ENCODE measurements around the gene RIC8A. TPM values are rescaled to one million over a fixed set of nuclear protein-coding genes. Genes with fewer than 3 reads are reported as not detected.
A peak's percentile ranks its signal among the peaks of the same experiment; 100 is the strongest.

Gene RIC8A
- total and polyA plus RNA-seq, 9 donors, result 33.6 to 119 (median 83.8) TPM

DNA sequence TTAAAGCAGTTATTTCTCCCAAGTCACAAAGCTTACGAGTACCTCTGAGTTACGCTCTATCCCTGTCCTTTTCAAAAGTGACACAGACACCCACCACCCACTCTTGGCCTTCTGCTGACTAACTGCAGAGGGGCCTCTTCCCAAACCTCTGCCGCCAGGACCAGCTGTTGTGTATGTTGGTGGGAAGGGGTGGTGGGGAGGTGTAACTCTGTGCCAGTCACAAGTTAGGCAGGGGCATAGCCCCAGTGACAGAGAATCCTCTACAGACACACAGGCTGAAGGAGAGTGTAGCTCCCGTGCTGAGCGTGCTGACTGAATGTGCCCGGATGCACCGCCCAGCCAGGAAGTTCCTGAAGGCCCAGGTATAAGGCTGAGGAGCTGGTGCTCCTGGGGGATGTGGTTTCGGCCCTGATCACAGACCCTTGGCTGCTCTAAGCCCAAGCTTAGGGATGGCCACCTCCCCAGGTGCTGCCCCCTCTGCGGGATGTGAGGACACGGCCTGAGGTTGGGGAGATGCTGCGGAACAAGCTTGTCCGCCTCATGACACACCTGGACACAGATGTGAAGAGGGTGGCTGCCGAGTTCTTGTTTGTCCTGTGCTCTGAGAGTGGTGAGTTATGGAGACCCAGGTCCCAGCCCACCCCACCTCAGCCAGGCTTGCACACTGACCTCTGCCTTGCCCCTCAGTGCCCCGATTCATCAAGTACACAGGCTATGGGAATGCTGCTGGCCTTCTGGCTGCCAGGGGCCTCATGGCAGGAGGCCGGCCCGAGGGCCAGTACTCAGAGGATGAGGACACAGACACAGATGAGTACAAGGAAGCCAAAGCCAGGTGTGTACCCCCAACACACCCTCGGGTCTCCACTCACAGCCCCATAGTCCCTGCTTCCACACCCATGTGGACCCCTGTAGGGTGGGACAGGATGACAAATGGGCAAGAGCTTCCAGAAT is 4.9 kb downstream of the RIC8A start:
- Histone ChIP-seq H3K27me3 (no peaks in the 10 kb centered on the region), H3K4me1 (ENCODE audit: insufficient read depth) (peaks cover 4% of the 10 kb centered on the region), H3K9me3 (no peaks in the 10 kb centered on the region), H3K27ac (no peak overlapping the region), H3K4me3 (no peak overlapping the region), H3K36me3 (no peaks in the 10 kb centered on the region)
- DNase-seq, result peak in 2 of 5 donors; percentile 16 to 32
- intact Hi-C loops (cut with DNase I), result no loop called here
- WGBS, 3 donors, result 87 to 91% (median 88%) methylated on average over 16 to 17 of the region's 17 CpGs
- TF ChIP-seq, protein P1, sequence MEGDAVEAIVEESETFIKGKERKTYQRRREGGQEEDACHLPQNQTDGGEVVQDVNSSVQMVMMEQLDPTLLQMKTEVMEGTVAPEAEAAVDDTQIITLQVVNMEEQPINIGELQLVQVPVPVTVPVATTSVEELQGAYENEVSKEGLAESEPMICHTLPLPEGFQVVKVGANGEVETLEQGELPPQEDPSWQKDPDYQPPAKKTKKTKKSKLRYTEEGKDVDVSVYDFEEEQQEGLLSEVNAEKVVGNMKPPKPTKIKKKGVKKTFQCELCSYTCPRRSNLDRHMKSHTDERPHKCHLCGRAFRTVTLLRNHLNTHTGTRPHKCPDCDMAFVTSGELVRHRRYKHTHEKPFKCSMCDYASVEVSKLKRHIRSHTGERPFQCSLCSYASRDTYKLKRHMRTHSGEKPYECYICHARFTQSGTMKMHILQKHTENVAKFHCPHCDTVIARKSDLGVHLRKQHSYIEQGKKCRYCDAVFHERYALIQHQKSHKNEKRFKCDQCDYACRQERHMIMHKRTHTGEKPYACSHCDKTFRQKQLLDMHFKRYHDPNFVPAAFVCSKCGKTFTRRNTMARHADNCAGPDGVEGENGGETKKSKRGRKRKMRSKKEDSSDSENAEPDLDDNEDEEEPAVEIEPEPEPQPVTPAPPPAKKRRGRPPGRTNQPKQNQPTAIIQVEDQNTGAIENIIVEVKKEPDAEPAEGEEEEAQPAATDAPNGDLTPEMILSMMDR (IDR thresholded peaks at IDR 0.05), result no peak
- TF ChIP-seq POLR2A (IDR thresholded peaks at IDR 0.05) (no peak), EP300 (IDR thresholded peaks at IDR 0.05) (no peak)

DNA sequence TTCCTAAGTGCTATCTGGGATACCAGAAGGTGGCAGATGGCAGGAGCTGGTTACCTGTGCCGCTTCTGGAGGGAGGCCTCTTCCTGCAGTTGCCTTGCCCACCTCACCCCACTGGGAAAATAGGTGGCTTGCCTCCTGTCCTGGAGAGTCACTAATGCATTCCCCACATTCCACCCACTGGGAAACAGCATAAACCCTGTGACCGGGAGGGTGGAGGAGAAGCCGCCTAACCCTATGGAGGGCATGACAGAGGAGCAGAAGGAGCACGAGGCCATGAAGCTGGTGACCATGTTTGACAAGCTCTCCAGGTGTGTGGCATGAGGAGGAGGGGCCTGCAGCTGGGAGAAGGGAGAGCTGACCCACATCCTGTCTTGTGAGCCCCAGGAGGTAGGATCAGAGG is 5.6 kb downstream of the RIC8A start:
- no peak overlapping the region for H3K4me3 ChIP-seq
- TF ChIP-seq, protein P1 (IDR thresholded peaks at IDR 0.05), result no peak
- TF ChIP-seq POLR2A (IDR thresholded peaks at IDR 0.05) (no peak), EP300 (IDR thresholded peaks at IDR 0.05) (no peak)
- DNase-seq, result peak in 2 of 5 donors; percentile 9 to 30
- H3K4me1 ChIP-seq (ENCODE audit: insufficient read depth), result peaks cover 4% of the 10 kb centered on the region
- H3K36me3 ChIP-seq, result no peaks in the 10 kb centered on the region
- H3K9me3 ChIP-seq, result no peaks in the 10 kb centered on the region
- WGBS, 3 donors, result 73 to 85% (median 85%) methylated on average over 4 of the region's 4 CpGs
- H3K27me3 ChIP-seq, result no peaks in the 10 kb centered on the region
- intact Hi-C loops (cut with DNase I), result no loop called here
- H3K27ac ChIP-seq, result no peak overlapping the region

DNA sequence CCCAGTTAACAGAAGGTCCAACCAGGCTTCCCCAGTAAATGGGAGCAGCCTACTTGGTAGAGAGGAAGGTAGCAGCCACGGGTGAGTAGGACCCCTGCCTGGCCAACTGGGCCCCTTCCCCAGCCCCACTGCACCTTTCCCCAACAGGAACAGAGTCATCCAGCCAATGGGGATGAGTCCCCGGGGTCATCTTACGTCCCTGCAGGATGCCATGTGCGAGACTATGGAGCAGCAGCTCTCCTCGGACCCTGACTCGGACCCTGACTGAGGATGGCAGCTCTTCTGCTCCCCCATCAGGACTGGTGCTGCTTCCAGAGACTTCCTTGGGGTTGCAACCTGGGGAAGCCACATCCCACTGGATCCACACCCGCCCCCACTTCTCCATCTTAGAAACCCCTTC is 6.6 kb downstream of the RIC8A start:
- H3K27ac ChIP-seq, result no peak overlapping the region
- no peaks in the 10 kb centered on the region for H3K9me3 ChIP-seq
- H3K36me3 ChIP-seq, result no peaks in the 10 kb centered on the region
- H3K4me1 ChIP-seq (ENCODE audit: insufficient read depth), result peaks cover 4% of the 10 kb centered on the region
- 74 to 80% (median 77%) methylated on average over 7 of the region's 7 CpGs for WGBS, 3 donors
- TF ChIP-seq POLR2A (IDR thresholded peaks at IDR 0.05) (no peak), EP300 (IDR thresholded peaks at IDR 0.05) (no peak)
- TF ChIP-seq, protein P1 (IDR thresholded peaks at IDR 0.05), result no peak
- no peaks in the 10 kb centered on the region for H3K27me3 ChIP-seq
- intact Hi-C loops (cut with DNase I), result no loop called here
- no peak for DNase-seq
- H3K4me3 ChIP-seq, result no peak overlapping the region

DNA sequence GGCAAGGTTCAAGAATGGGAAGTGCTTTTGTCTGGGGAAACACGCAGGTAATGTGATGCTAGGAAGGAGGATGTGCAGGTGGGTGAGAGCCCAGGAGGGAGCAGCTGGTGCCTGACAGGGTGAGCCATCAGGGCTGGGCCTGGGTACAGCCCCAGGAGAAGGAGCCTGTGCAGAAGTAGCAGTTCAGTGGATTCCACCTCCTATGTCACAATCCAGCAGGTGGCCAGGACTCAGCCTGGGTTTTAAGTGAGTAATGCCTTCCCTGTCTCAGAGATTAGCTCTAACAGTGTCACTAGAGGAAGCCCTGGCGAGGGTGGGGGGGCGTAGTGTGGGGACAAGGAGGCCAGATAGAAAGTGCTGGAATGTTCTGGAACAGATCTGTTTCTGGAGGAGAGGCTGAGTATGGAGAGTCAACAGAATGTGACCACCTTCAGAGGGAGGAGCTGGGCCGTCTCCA is 8.1 kb downstream of the RIC8A start:
- Histone ChIP-seq H3K27me3 (no peaks in the 10 kb centered on the region), H3K27ac (no peak overlapping the region), H3K36me3 (no peaks in the 10 kb centered on the region), H3K9me3 (no peaks in the 10 kb centered on the region), H3K4me1 (ENCODE audit: insufficient read depth) (no peaks in the 10 kb centered on the region), H3K4me3 (no peak overlapping the region)
- intact Hi-C loops (cut with DNase I), result no loop called here
- peak in 1 of 5 donors; percentile 11 for DNase-seq
- 72 to 76% (median 74%) methylated on average over 4 of the region's 4 CpGs for WGBS, 3 donors
- TF ChIP-seq, protein P1 (IDR thresholded peaks at IDR 0.05), result no peak
- TF ChIP-seq EP300 (IDR thresholded peaks at IDR 0.05), result no peak
- no peak for TF ChIP-seq POLR2A (IDR thresholded peaks at IDR 0.05)

Measured in ovary (tissue), 9 donors.